Astrocyte of the spinal cord (primary cell): Measurements from ENCODE around the gene NXT1.

ENCODE experiments used
- DNase-seq: peaks from one replicate; pipeline ENCODE4 v3.0.0; 2011; ENCODE audit warnings: low read depth, low spot score
- H3K4me3 ChIP-seq: 2 replicates; pipeline ENCODE4 v1.5.1; 2011; ENCODE audit warnings: low read depth, mild to moderate bottlenecking, low read length, moderate library complexity
- CTCF ChIP-seq: IDR thresholded peaks from 2 replicates; pipeline ENCODE4 v1.5.1; 2012; ENCODE audit warnings: low read depth, mild to moderate bottlenecking, low read length, inconsistent platforms
- in situ Hi-C: cut with HindIII; loops from 2 replicates; pipeline ENCODE4 v1.10.0; 2017; ENCODE audit warnings: low sequenced_read_pairs

The NXT1 gene

GRCh38 chr20:23396950-23397627, 46.5 kb downstream of the NXT1 start:
- in situ Hi-C loops, result no loop called here
- DNase-seq, result peak; percentile 36
- no peak overlapping the region for H3K4me3 ChIP-seq
- TF ChIP-seq CTCF, result no peak

GRCh38 chr20:23397961-23398360, 47.4 kb downstream of the NXT1 start:
- in situ Hi-C loops, result no loop called here
- TF ChIP-seq CTCF, result no peak
- peak; percentile 63 for DNase-seq
- H3K4me3 ChIP-seq, result no peak overlapping the region

- H3K4me3 ChIP-seq, result no peak overlapping the region
- in situ Hi-C loops, result no loop called here
- no peak for TF ChIP-seq CTCF
- peak; percentile 61 for DNase-seq
Measured at GRCh38 chr20:23399568-23400241, 49.1 kb downstream of the NXT1 start.

- in situ Hi-C loops, result no loop called here
- DNase-seq, result no peak
- TF ChIP-seq CTCF, result no peak
- no peak overlapping the region for H3K4me3 ChIP-seq
Measured at GRCh38 chr20:23401051-23401450, 50.5 kb downstream of the NXT1 start.

- DNase-seq, result no peak
- in situ Hi-C loops, result no loop called here
- TF ChIP-seq CTCF, result no peak
- no peak overlapping the region for H3K4me3 ChIP-seq
Measured at GRCh38 chr20:23403751-23404150, 53.2 kb downstream of the NXT1 start.

GRCh38 chr20:23404196-23404595, 53.6 kb downstream of the NXT1 start:
- no peak overlapping the region for H3K4me3 ChIP-seq
- DNase-seq, result no peak
- in situ Hi-C loops, result no loop called here
- TF ChIP-seq CTCF, result no peak
